ENCODE results near the gene NME2. TPM values are rescaled to one million over a fixed set of nuclear protein-coding genes. Genes with fewer than 3 reads are reported as not detected.

NME2 gene
- total RNA-seq, 1 donor from 2014 or later: 321 TPM

DNA sequence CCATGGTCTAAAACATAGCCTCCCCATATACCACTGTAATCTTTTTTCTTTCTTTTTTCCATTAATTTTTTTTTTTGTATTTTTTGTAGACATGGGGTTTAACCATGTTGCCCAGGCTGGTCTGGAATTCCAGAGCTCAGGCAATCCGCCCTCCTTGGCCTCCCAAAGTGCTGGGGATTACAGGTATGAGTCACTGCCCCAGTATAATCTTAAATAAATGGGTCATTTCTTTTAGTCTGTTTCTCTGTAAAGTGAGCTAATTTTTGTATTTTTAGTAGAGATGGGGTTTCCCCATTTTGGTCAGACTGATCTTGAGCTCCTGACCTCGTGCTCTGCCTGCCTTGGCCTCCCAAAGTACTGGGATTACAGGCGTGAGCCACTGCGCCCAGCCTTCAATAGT lies 18.6 kb upstream of the NME2 start:
- H3K9me3 ChIP-seq: no peaks in the 10 kb centered on the region
- H3K4me3 ChIP-seq: no peak overlapping the region
- no peak overlapping the region for H3K27ac ChIP-seq
- DNase-seq (no peak), ATAC-seq (no peak)
- no peaks in the 10 kb centered on the region for H3K36me3 ChIP-seq
- TF ChIP-seq CTCF (IDR thresholded peaks at IDR 0.05): no peak
- no peaks in the 10 kb centered on the region for H3K27me3 ChIP-seq (ENCODE audit: low read depth)
- H3K4me1 ChIP-seq: peaks cover 4% of the 10 kb centered on the region
- intact Hi-C loops (cut with DNase I): no loop called here

- no peak for TF ChIP-seq CTCF (IDR thresholded peaks at IDR 0.05)
- Histone ChIP-seq H3K36me3 (no peaks in the 10 kb centered on the region), H3K27me3 (ENCODE audit: low read depth) (no peaks in the 10 kb centered on the region), H3K9me3 (no peaks in the 10 kb centered on the region), H3K4me1 (peaks cover 12% of the 10 kb centered on the region), H3K4me3 (no peak overlapping the region), H3K27ac (no peak overlapping the region)
- DNase-seq (no peak), ATAC-seq (no peak)
- intact Hi-C loops (cut with DNase I): no loop called here
Observed at GRCh38 chr17:51149163-51149562, 17.0 kb upstream of the NME2 start.

DNA sequence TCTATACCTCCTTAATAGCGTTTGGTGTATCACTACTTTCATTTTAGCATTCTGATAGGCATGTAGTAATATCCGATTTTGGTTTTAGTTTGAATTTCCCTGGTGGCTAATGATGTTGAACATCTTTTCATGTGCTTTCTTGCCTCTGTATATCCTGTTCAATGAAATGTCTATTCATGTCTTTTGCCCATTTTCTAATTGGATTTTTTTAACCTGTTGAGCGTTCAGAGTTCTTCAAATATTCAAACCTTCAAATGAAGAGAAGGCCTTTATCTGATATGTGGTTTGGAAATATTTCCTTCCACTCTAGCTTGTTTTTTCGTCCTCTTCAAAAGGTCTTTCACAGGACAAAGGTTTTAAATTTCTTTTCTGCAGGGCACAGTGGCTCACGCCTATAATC lies 15.3 kb upstream of the NME2 start:
- intact Hi-C loops (cut with DNase I): loop anchor here (5.0 kb wide), 1 partner anchor 149 kb away; no protein-coding TSS in a partner anchor

DNA sequence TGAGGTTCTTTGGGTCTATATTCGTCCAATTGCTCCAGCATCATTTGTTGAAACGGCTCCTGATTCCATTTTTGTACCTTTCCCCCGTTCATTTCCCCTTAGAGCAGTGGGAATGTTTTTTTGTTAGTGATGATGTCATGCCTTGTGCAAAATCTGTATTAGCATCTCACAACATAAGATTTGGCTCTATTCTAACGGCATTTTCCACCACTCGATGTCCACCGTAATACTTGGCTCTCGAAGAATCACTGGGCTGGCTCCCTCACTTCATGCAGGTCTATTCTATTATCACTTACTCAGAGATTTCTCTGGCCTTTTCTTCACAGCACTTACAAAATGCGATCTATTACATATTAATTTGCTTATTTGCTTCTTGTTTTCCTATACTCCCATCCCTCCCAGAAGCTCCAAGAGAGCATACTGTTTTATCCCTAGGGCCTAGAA lies 13.4 kb upstream of the NME2 start:
- peaks cover 6% of the 10 kb centered on the region for H3K36me3 ChIP-seq
- no peak for TF ChIP-seq CTCF (IDR thresholded peaks at IDR 0.05)
- intact Hi-C loops (cut with DNase I): loop anchor here (5.0 kb wide), 1 partner anchor 150 kb away; no protein-coding TSS in a partner anchor
- H3K9me3 ChIP-seq: no peaks in the 10 kb centered on the region
- peak overlapping the region; percentile 81 for H3K27ac ChIP-seq
- H3K4me1 ChIP-seq: peaks cover 20% of the 10 kb centered on the region
- peak overlapping the region; percentile 42 for H3K4me3 ChIP-seq
- DNase-seq (no peak), ATAC-seq (peak in 1 of 2 donors; percentile 12)
- H3K27me3 ChIP-seq (ENCODE audit: low read depth): no peaks in the 10 kb centered on the region

More for the DNA sequence above, 15.3 kb upstream of the NME2 start:
- Histone ChIP-seq H3K4me1 (peaks cover 20% of the 10 kb centered on the region), H3K36me3 (no peaks in the 10 kb centered on the region), H3K9me3 (no peaks in the 10 kb centered on the region), H3K27ac (no peak overlapping the region), H3K27me3 (ENCODE audit: low read depth) (no peaks in the 10 kb centered on the region), H3K4me3 (no peak overlapping the region)
- no peak for TF ChIP-seq CTCF (IDR thresholded peaks at IDR 0.05)
- ATAC-seq (no peak), DNase-seq (no peak)

GRCh38 chr17:51153210-51154072 lies 12.8 kb upstream of the NME2 start, which contains the start of gene NME1:
Gene NME1 (plus strand): TSS chr17:51153559. CDS start chr17:51155655, 2,096 bp downstream.
- H3K4me3 ChIP-seq: peak within 1 kb of the TSS; percentile 67
- H3K36me3 ChIP-seq: peaks cover 7% of the 10 kb centered on the region
- peak; percentile 87 for TF ChIP-seq CTCF (IDR thresholded peaks at IDR 0.05)
- intact Hi-C loops (cut with DNase I): loop anchor here (5.0 kb wide), 1 partner anchor 151 kb away; no protein-coding TSS in a partner anchor
- H3K27me3 ChIP-seq (ENCODE audit: low read depth): no peaks in the 10 kb centered on the region
- no peaks in the 10 kb centered on the region for H3K9me3 ChIP-seq
- DNase-seq (peak; percentile 96), ATAC-seq (peak; percentile 99)
- H3K27ac ChIP-seq: peak within 1 kb of the TSS; percentile 81
- H3K4me1 ChIP-seq: peaks cover 20% of the 10 kb centered on the region
